Measurements from ENCODE around the gene MAT2B. TPM values are rescaled to one million over a fixed set of nuclear protein-coding genes. Genes with fewer than 3 reads are reported as not detected.
"Not testable (repeated sequence)": the region's sequence is repeated elsewhere in the genome, so short reads cannot be mapped to it uniquely, and the experiment has no call there.

Gene MAT2B
- total RNA-seq, 1 experiment from 2014 or later, result 66.2 TPM

DNA sequence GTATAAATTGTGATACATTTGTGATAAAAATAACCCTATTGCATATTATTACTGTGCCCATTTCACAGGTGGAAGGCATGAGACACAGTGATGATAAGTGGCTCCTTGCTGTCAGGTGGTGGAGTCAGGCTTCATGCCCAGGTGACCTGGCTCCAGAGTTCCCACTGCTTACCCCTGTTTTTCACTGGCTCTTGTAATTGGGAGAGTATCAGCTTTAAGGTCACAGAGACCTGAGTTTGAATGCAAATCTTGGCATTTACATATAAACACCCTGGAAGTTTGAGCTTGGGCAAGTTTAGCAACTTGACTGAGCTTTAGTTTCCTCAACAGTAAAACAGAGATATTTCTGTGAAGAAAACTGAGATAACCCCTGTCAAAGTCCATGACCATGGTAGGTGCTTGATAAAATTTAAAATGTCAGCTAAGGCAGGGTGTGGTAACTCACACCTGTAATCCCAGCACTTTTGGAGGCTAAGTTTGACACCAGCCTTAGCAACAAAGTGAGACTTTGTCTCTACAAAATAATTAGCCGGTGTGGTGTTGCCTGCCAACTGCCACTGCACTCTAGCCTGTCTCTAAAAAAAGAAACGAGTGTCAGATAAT is 29.2 kb downstream of the MAT2B start:
- Histone ChIP-seq H3K9me2 (ENCODE audit: insufficient read depth) (no peaks in the 10 kb centered on the region), H2AFZ (no peak overlapping the region), H3F3A (ENCODE audit: insufficient read depth, low read depth) (no peaks in the 10 kb centered on the region), H3K4me3 (no peak overlapping the region), H3K36me3 (ENCODE audit: low read depth) (no peaks in the 10 kb centered on the region), H4K20me1 (ENCODE audit: insufficient read depth) (no peaks in the 10 kb centered on the region), H3K27me3 (ENCODE audit: insufficient read depth, low read depth) (peaks cover 38% of the 10 kb centered on the region), H3K9me3 (ENCODE audit: insufficient read depth, low read depth) (no peaks in the 10 kb centered on the region), H3K4me2 (no peak overlapping the region), H3K79me2 (ENCODE audit: low read depth) (no peaks in the 10 kb centered on the region), H3K27ac (no peak overlapping the region), H3K4me1 (replicated peaks; ENCODE audit: insufficient read depth) (no peaks in the 10 kb centered on the region)
- no peak for TF ChIP-seq EZH2 (IDR thresholded peaks at IDR 0.05; ENCODE audit: low read depth)
- no TSS peak for BruUV-seq (replicated peaks)
- ChIA-PET CTCF (no interaction called here), POLR2A (ENCODE audit: unreplicated experiment) (no interaction called here)
- no peak for DNase-seq
- intact Hi-C loops (cut with micrococcal nuclease; ENCODE audit: unreplicated experiment), result no loop called here

DNA sequence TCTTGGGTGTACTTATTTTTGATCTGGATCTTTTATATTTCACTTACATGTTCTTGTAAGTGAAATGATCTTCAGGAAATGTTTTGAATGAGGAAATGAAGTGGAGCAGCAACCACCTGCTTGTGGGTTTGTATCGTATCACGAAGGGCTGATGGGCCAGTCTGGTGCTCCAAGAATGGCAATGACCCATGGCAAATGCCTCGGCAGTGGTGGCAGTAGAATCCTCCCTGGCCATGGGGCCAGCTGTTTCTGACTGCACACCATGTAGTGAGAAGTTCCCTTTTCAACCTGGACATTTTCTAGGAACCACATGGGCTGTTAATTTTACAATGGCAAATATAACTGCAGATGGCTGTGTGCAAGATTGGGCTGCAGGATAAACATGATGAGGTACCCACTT is 29.9 kb downstream of the MAT2B start:
- no TSS peak for BruUV-seq (replicated peaks)
- TF ChIP-seq EZH2 (IDR thresholded peaks at IDR 0.05; ENCODE audit: low read depth), result no peak
- TF ChIP-seq, protein P1, sequence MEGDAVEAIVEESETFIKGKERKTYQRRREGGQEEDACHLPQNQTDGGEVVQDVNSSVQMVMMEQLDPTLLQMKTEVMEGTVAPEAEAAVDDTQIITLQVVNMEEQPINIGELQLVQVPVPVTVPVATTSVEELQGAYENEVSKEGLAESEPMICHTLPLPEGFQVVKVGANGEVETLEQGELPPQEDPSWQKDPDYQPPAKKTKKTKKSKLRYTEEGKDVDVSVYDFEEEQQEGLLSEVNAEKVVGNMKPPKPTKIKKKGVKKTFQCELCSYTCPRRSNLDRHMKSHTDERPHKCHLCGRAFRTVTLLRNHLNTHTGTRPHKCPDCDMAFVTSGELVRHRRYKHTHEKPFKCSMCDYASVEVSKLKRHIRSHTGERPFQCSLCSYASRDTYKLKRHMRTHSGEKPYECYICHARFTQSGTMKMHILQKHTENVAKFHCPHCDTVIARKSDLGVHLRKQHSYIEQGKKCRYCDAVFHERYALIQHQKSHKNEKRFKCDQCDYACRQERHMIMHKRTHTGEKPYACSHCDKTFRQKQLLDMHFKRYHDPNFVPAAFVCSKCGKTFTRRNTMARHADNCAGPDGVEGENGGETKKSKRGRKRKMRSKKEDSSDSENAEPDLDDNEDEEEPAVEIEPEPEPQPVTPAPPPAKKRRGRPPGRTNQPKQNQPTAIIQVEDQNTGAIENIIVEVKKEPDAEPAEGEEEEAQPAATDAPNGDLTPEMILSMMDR (conservative IDR thresholded peaks at IDR 0.05), result no peak
- intact Hi-C loops (cut with micrococcal nuclease; ENCODE audit: unreplicated experiment), result no loop called here
- Histone ChIP-seq H4K20me1 (ENCODE audit: insufficient read depth) (no peaks in the 10 kb centered on the region), H3K4me1 (replicated peaks; ENCODE audit: insufficient read depth) (no peaks in the 10 kb centered on the region), H3K27ac (no peak overlapping the region), H2AFZ (no peak overlapping the region), H3K4me3 (no peak overlapping the region), H3F3A (ENCODE audit: insufficient read depth, low read depth) (no peaks in the 10 kb centered on the region), H3K4me2 (no peak overlapping the region), H3K27me3 (ENCODE audit: insufficient read depth, low read depth) (peaks cover 38% of the 10 kb centered on the region), H3K36me3 (ENCODE audit: low read depth) (no peaks in the 10 kb centered on the region), H3K9me2 (ENCODE audit: insufficient read depth) (no peaks in the 10 kb centered on the region), H3K9me3 (ENCODE audit: insufficient read depth, low read depth) (no peaks in the 10 kb centered on the region), H3K79me2 (ENCODE audit: low read depth) (no peaks in the 10 kb centered on the region)
- ChIA-PET POLR2A (ENCODE audit: unreplicated experiment) (no interaction called here), CTCF (no interaction called here)
- no peak for DNase-seq

DNA sequence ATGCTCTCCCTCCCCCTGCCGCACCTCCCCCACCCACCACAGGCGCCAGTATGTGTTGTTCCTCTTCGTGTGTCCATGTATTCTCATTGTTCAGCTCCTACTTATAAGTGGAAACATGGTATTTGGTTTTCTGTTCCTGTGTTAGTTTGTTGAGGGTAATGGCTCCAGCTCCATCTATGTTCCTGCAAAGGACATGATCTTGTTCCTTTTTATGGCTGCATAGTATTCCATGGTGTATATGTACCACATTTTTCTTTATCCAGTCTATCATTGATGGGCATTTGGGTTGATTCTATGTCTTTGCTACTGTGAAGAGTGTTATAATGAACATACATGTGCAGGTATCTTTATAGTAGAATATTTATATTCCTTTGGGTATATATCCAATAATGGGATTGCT is 31.0 kb downstream of the MAT2B start:
- H3K79me2 ChIP-seq (ENCODE audit: low read depth); POLR2A ChIA-PET (ENCODE audit: unreplicated experiment); H3K9me3 ChIP-seq (ENCODE audit: insufficient read depth, low read depth); H4K20me1 ChIP-seq (ENCODE audit: insufficient read depth); DNase-seq; CTCF ChIA-PET; intact Hi-C loops (cut with micrococcal nuclease; ENCODE audit: unreplicated experiment); H2AFZ ChIP-seq; H3K27ac ChIP-seq; H3F3A ChIP-seq (ENCODE audit: insufficient read depth, low read depth); H3K36me3 ChIP-seq (ENCODE audit: low read depth); H3K9me2 ChIP-seq (ENCODE audit: insufficient read depth); H3K4me1 ChIP-seq (replicated peaks; ENCODE audit: insufficient read depth); H3K4me3 ChIP-seq; BruUV-seq (replicated peaks); H3K4me2 ChIP-seq: not testable (repeated sequence)
- H3K27me3 ChIP-seq (ENCODE audit: insufficient read depth, low read depth), result peaks cover 38% of the 10 kb centered on the region

DNA sequence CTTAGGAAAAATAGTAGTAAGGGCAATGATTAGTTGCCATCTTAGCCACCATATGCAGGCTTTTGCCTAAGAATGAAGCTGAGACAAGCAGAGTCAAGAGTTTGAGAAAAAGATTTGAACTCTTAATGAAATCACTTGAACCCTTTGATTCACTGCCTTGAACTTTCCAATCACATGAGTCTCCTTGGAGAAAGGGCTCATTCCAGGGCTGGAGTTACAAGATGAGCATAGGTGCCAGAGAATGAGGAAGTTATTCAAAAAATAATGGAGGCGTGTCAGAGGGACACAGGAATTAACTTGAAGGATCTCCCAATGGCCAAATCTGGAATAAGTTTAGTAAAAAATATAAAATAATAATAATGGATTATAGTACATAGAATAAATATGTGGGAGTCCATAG is 35.3 kb downstream of the MAT2B start:
- peaks cover 30% of the 10 kb centered on the region for H3K27me3 ChIP-seq (ENCODE audit: insufficient read depth, low read depth)
- H3K36me3 ChIP-seq (ENCODE audit: low read depth), result no peaks in the 10 kb centered on the region
- ChIA-PET CTCF (no interaction called here), POLR2A (ENCODE audit: unreplicated experiment) (no interaction called here)
- intact Hi-C loops (cut with micrococcal nuclease; ENCODE audit: unreplicated experiment), result no loop called here
- no peaks in the 10 kb centered on the region for H3K4me1 ChIP-seq (replicated peaks; ENCODE audit: insufficient read depth)
- BruUV-seq (replicated peaks), result no TSS peak
- H3K9me2 ChIP-seq (ENCODE audit: insufficient read depth), result no peaks in the 10 kb centered on the region
- no peak overlapping the region for H3K4me3 ChIP-seq
- no peak for DNase-seq
- H4K20me1 ChIP-seq (ENCODE audit: insufficient read depth), result no peaks in the 10 kb centered on the region
- H3K9me3 ChIP-seq (ENCODE audit: insufficient read depth, low read depth), result no peaks in the 10 kb centered on the region
- no peak overlapping the region for H3K27ac ChIP-seq
- H3K4me2 ChIP-seq, result no peak overlapping the region
- H3K79me2 ChIP-seq (ENCODE audit: low read depth), result no peaks in the 10 kb centered on the region
- TF ChIP-seq, protein P1 (conservative IDR thresholded peaks at IDR 0.05), result no peak
- TF ChIP-seq EZH2 (IDR thresholded peaks at IDR 0.05; ENCODE audit: low read depth), result no peak
- H2AFZ ChIP-seq, result no peak overlapping the region
- H3F3A ChIP-seq (ENCODE audit: insufficient read depth, low read depth), result no peaks in the 10 kb centered on the region

All from PC-9 (cell line).